Dedifferentiated amniotic fluid mesenchymal stem cell (primary cell): ENCODE results near the gene UNC13D.
"Not testable (repeated sequence)": the region's sequence is repeated elsewhere in the genome, so short reads cannot be mapped to it uniquely, and the experiment has no call there.

ENCODE experiments used
- DNase-seq: peaks from one replicate; pipeline ENCODE4 v3.0.0-alpha.2; 2016; ENCODE audit errors: extremely low spot score

Gene UNC13D

GRCh38 chr17:75843577-75844529, at the start of gene UNC13D:
UNC13D (minus strand) TSS chr17:75844404; CDS start chr17:75844337, 67 bp downstream.
- DNase-seq = no peak

GRCh38 chr17:75893305-75894048, 49.3 kb upstream of the UNC13D start:
- no peak for DNase-seq

GRCh38 chr17:75892556-75893224, 48.5 kb upstream of the UNC13D start:
- DNase-seq = no peak

GRCh38 chr17:75891605-75892555, 47.7 kb upstream of the UNC13D start:
- no peak for DNase-seq

GRCh38 chr17:75891022-75891604, 46.9 kb upstream of the UNC13D start:
- no peak for DNase-seq

- DNase-seq = no peak
Measured at GRCh38 chr17:75889454-75889853, 45.2 kb upstream of the UNC13D start.

GRCh38 chr17:75888484-75888883, 44.3 kb upstream of the UNC13D start:
- DNase-seq = no peak

GRCh38 chr17:75885860-75886259, 41.7 kb upstream of the UNC13D start:
- not testable (repeated sequence) for DNase-seq

GRCh38 chr17:75885431-75885830, 41.2 kb upstream of the UNC13D start:
- DNase-seq = no peak

GRCh38 chr17:75881678-75882454, 37.7 kb upstream of the UNC13D start:
- DNase-seq = no peak

GRCh38 chr17:75880266-75880665, 36.1 kb upstream of the UNC13D start:
- DNase-seq = no peak

GRCh38 chr17:75878174-75878998, 34.2 kb upstream of the UNC13D start, which contains the start of gene TRIM47:
TRIM47 (minus strand) TSS chr17:75878581; CDS start chr17:75878548, 33 bp downstream.
- DNase-seq = no peak

GRCh38 chr17:75877752-75878173, 33.6 kb upstream of the UNC13D start:
- DNase-seq = no peak

GRCh38 chr17:75876938-75877751, 32.9 kb upstream of the UNC13D start:
- DNase-seq = peak; percentile 94

- DNase-seq = no peak
Measured at GRCh38 chr17:75876190-75876937, 32.2 kb upstream of the UNC13D start.

- DNase-seq = no peak
Measured at GRCh38 chr17:75875940-75876189, 31.7 kb upstream of the UNC13D start.

- no peak for DNase-seq
Measured at GRCh38 chr17:75875182-75875939, 31.2 kb upstream of the UNC13D start.
